UCSD-AML1 (cell line): ENCODE results near the gene TEX53.

Source experiments
- DNase-seq: peaks from one replicate; lab custom pipeline; 2025; ENCODE audit not compliant: unreplicated experiment; lab: John Stamatoyannopoulos, UW

TEX53 gene

GRCh38 chr9:114607671-114608524 lies 49.7 kb downstream of the TEX53 start:
- no peak for DNase-seq

- DNase-seq: no peak
Observed at GRCh38 chr9:114606597-114607207, 50.9 kb downstream of the TEX53 start.
